Measurements from ENCODE around the gene AHCYL1. TPM values are rescaled to one million over a fixed set of nuclear protein-coding genes. Genes with fewer than 3 reads are reported as not detected.

The AHCYL1 gene
- total RNA-seq, 1 donor from 2014 or later, result 54.9 TPM

DNA sequence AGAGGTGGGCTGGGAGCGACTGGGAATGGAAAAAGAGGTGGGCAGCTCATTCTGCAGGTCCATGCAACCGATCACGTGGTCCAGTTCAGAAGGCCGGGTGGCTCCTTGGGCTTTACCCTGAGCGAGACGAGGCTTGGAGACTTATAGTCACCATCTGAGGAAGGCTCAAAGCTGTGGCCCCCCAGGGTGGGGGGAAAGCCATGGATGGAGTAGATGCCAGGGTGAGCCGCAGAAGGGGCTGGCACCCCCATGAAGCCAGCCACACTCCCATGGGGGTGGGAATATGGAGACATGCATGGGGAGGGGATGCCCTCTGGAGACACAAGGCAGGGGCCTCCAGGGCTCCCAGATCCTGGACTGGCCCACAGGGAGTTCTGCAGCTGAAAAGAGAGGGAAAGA is 76.1 kb downstream of the AHCYL1 start:
- DNase-seq (ENCODE audit: low spot score), result no peak

DNA sequence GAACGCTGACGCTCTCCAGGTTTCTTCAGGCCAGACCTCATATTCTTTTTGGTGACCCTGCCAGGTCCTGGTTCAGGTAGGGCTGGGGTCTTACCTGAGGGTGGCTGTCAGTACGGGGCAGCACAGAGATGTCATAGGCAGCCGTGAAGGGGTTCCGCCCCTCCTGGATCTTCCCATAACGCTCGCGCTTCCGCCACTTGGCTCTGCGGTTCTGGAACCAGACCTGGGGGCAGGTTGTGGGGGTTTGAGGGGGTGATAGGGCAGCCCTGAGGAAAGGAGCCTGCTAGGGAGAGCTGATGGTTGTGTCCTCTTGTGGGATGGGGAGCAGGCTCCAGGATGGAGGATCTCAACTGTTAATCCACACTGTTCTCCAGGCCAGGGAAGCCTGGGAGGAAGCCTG is 76.8 kb downstream of the AHCYL1 start:
- DNase-seq (ENCODE audit: low spot score), result no peak

DNA sequence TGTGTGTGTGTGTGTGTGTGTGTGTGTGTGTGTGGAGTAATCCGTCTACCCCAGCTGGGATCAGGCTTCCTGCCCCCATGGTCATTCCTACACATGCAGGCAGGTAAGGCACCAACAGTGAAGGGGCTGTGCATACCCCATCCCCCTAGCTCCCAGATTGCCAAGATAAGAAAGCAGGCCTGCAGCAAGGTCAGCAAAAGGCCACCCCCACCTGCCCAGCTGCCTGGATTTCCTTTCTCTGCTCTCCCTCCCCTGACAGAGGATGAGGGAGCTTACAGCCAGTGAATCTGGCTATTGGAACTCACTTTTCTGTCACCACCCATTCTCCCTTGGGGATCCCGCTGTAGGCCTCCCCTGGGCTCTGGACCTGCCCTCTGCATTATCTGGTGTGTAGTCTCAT is 78.0 kb downstream of the AHCYL1 start:
- no peak for DNase-seq (ENCODE audit: low spot score)

DNA sequence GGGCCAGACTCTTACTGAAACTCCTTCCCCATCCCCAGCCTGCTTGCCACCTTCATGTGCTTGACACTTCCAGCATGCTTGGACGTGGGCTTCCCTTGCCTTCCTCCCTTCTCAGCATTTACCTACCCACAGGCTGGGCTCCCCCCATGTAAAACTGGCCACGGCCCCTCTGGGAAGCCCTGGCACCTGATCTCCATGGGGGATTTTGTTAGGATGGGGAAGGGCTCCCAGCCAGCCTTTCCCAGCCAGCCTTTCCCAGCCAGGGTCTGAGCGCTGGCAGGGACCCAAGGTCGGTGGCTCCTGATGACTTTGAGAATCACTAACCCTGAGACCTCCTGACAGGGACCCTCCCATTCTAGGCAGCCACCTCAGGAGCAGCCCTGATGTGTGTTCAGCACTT is 79.2 kb downstream of the AHCYL1 start:
- no peak for DNase-seq (ENCODE audit: low spot score)

DNA sequence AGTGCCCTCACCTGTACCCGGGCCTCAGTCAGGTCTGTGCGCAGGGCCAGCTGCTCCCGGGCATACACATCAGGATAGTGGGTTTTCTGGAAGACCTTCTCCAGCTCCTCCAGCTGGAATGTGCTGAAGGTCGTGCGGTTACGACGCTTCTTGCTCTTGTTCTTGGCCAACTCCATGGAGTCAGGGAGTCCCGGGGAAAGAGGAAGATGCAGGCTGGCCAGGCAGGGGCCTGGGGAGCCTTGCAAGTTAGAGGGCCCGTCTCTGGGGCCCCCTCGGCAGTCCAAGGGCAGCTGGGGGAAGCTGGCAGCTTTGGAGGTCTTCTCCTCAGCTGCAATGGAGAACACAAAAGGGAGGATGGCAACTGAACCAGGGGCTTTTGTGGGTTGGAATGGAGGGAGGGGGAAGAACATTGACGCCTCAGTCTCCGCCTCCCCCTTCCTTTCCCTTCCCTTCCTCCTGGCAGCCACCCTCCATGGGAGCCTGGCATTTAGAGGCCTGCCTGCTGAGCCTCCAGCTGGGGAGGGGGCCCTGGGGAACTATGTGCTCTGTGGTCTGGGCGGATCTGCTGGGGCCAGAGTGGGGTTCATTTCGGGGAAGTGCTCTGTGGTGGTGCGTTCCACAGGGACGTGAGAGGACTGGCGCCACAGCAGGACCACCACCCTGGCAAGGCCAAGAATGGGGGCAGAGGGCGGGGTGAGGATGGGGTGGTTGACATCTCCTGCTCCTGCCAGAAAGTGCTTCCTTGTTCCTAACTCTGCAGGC is 80.2 kb downstream of the AHCYL1 start:
- no peak for DNase-seq (ENCODE audit: low spot score)

DNA sequence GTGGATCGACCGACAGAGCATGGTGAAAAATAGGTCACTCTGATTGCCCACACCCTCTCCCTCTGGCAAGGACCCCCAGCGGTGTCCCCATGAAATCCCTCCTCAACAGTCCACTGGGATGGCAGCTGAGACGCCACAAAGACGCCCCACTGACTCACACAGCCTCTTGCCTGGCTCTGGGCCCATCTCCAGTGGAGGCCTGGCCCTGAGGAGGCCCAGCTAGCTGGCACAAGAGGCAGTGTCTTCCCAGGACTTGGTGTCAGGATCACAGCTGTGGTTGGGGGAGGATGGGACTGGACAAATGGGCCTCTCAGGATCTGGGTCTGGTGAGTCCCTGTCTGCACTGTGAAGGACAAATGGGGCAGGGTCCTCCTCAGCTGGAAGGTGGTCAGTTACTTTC is 81.3 kb downstream of the AHCYL1 start:
- DNase-seq (ENCODE audit: low spot score), result no peak

DNA sequence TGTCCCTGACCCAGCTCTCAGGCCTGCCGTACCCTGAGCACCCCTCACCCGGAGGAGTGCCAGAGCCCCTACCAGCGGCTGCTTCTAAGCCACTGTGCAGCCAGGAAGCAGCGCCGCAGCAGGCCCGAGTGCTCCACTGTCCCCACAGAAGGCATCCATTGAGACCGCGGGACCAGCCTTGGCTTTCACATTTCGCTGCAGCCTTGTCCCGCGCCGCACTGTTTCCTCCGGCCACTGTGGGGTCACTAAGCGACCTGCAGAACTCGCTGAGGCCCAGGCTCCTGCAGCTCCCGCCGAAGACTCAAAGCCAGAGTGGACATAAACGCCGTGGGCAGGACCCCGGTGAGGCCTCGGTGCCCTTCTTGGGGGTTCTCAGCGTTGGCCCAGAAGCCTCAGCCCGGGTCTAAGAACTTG is 82.9 kb downstream of the AHCYL1 start:
- DNase-seq (ENCODE audit: low spot score), result no peak

DNA sequence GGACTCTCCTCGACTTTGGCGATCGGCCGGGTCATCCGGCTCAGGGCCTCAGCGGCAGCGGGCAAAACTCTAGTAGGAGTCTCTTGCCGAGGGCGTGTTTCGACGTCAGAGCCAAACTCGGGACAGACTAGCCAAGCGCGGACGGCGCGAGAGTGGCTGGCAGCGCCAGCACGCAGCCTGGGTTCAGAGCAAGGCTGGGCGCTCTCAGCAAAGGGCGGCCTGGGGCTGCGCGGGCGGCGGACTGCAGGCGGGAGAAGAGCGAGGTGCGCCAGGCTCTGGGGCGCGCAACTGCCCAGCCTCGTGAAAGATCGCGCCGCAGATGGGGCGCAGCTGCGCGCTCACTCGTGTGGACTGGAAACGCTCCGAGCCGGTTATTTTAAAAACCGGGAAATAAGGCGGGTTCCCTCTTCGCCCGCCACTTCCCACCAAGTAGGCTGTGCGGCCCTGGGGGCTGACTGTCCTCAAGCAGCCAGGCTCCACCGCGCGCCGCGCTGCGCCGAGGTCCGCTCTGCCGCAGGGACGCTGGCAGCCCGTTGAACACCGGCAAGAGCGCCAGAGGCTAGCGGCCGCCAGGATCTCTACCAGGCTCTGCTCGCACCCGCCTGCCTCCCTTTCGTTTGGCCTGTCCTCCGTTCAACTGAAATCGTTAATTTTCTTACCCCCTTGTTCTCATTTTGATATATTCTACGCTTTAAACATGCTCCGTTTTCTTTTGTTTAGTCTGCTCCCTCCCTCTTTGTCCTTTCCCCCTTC is 83.5 kb downstream of the AHCYL1 start:
- no peak for DNase-seq (ENCODE audit: low spot score)

DNA sequence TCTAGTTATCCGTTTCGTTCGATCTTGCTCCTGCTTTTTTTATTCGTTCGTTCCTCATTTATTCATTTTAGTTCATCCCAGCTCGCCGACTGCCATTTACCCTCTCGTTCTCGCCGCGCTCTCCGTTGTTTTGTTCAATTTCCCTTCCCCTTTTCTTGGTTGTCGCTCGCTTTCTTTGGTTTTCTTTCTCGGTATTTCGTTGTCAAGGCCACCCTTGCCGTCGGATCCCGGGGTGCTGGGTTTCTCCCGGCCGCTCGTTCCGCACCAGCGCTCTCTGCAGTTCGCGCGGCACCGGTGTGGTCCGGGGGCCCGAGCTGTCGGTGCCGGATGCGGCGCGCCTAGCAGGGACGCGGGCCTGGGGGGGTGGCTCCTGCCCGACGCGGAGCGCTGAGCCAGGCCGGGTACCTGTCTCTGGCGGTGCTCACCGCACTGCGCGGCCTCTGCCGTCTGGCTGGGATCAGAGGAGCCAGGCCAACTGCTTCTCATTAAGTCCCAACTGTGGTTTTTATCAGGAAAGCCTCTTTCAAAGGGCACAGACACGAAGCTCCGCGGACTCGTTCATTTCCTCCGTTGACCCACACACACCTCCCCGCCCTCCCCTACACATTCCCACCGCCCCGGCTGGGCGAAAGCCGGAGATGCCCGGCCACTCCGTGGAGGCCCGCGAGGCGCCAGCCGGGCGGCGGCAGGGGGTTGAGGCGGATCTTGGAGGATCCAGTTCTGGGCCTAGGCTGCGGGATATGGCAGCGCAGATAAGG is 84.3 kb downstream of the AHCYL1 start:
- DNase-seq (ENCODE audit: low spot score), result no peak

DNA sequence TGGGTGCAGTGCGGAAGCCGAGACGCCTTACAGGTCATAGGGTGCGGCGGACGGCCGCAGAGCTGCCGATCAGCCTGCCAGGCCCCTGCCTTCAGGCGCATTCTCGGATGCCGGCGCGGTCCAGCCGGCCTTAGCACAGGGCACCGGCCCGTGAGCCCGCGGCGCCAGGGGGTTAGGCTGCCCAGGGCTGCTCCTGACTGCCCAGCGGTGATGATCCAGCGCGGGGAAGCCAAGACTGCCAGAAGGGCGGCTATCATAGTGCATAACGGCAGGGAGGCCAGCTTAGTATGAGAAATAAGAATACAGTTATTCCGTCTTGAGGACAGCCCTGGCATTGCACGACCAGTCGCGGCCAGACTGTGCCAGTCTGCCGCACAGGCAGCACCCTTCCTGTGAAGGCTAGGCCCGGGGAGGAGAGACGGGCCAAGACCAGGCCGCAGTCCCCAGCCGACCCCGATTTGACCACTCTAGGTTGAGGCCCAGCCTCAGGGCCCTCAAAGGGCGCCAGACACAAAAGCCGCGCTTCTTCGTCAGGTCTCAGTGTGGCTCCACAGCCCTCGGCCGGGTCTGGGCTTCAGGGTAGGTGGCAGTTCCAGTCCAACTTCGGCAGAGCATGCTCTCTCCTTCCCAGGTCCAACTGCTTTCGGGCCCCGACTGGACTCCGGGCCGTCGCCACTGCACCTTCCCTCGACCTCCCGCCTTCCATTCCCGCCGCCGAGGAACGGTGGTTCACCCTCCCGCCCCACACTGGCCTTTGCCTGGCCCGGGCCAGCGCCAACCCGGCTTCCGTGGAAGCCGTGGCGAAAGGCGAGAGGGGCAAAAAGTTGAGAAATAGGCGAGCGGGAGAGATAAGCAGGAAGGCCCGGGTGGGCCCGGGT is 85.1 kb downstream of the AHCYL1 start:
- DNase-seq (ENCODE audit: low spot score), result no peak

DNA sequence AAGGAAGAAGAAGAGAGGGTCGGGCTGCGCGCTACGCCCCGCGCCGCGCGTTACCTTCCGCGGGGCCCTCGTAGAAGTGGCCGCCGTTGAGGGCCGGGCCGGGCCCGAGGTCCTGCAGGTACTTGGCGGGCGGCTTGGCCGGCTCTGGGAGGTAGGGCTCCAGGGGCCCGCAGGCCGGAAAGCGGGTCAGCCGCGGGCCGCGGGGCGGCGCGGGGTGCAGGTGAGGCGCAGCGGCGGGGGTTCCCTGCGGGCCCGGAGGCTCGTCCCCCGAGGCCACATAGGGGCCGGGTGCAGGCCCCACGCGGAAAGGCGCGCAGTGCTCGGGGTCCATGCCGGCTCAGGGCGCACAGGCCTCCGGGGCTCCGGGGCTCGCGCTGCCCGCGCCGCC is 85.7 kb downstream of the AHCYL1 start:
- no peak for DNase-seq (ENCODE audit: low spot score)

DNA sequence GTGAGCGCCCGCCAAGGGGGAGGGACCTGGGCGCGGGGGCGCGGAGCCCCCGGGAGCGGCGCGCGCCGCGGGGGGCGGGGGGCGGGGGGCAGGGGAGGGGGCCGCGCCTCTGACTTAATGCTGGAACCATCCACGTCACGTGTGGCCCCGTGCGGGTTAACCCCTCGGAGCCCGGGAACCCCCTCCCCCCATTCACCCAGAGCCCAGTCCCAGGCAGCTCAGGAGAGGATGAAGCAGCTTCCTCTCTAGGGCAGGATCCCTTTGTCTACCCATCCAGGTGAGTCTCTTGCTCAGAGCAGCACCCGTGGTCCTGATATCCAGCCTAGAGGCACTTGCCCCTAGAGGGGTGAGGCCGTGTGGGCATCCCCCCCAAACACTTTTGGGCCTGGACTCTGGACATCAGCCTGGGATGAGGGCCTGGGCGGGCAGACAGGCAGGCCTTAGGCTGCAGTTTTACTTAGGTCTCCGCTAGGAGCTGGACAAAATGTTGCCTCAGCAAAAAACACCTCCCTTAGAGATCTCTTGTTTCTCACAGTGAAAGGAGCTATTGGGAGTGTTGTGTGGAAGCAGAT is 86.2 kb downstream of the AHCYL1 start, which contains the start of gene ALX3:
Gene ALX3, minus strand, starts transcription at position 2 of the 572 bp plus-strand sequence. CDS start 60 bp downstream, outside the sequence.
- DNase-seq (ENCODE audit: low spot score), result no peak

Other genes starting within 250 kb of the AHCYL1 start
- gene GSTM3, start 243.7 kb upstream of the AHCYL1 start, total RNA-seq (ENCODE audit: insufficient read depth, low replicate concordance), result 82.6 TPM
- gene EPS8L3, start 220.8 kb upstream of the AHCYL1 start, total RNA-seq (ENCODE audit: insufficient read depth, low replicate concordance), result not detected
- gene CSF1, start 73.9 kb upstream of the AHCYL1 start, total RNA-seq (ENCODE audit: insufficient read depth, low replicate concordance), result 5.8 TPM
- gene STRIP1, start 49.9 kb downstream of the AHCYL1 start, total RNA-seq (ENCODE audit: insufficient read depth, low replicate concordance), result 42.6 TPM
- gene ALX3, start 85.9 kb downstream of the AHCYL1 start, total RNA-seq (ENCODE audit: insufficient read depth, low replicate concordance), result 0.48 TPM
- gene UBL4B, start 127.7 kb downstream of the AHCYL1 start, total RNA-seq (ENCODE audit: insufficient read depth, low replicate concordance), result not detected
- 0.96 TPM for gene SLC6A17, start 165.7 kb downstream of the AHCYL1 start, total RNA-seq (ENCODE audit: insufficient read depth, low replicate concordance)
- gene KCNC4, start 225.5 kb downstream of the AHCYL1 start, total RNA-seq (ENCODE audit: insufficient read depth, low replicate concordance), result 3.1 TPM

Data from umbilical cord (tissue), 2 donors.